ENCODE measurements around the gene NOXO1.

NOXO1 gene

DNA sequence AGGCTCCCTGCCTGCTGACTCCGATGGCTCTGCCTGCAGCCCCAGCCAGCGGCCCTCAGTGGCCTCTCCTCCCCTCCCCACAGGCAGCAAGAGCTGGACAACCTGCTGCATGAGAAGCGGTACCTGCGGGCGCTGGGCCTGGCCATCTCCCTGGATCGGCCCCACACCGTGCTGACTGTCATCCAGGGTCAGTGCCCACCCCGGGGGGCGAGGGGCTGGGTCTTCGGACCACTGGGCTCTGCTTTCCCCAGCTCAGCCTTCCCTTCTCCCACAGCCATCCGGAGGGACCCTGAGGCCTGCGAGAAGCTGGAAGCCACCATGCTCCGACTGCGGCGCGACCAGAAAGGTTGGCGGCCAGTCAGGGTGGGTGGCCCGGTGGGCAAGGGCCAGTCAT, 3.4 kb downstream of the NOXO1 start:
- no peak for DNase-seq

GRCh38 chr16:1976951-1977874, 4.1 kb downstream of the NOXO1 start:
- DNase-seq = no peak

- DNase-seq = no peak
Observed at GRCh38 chr16:1976216-1976520, 5.1 kb downstream of the NOXO1 start.

DNA sequence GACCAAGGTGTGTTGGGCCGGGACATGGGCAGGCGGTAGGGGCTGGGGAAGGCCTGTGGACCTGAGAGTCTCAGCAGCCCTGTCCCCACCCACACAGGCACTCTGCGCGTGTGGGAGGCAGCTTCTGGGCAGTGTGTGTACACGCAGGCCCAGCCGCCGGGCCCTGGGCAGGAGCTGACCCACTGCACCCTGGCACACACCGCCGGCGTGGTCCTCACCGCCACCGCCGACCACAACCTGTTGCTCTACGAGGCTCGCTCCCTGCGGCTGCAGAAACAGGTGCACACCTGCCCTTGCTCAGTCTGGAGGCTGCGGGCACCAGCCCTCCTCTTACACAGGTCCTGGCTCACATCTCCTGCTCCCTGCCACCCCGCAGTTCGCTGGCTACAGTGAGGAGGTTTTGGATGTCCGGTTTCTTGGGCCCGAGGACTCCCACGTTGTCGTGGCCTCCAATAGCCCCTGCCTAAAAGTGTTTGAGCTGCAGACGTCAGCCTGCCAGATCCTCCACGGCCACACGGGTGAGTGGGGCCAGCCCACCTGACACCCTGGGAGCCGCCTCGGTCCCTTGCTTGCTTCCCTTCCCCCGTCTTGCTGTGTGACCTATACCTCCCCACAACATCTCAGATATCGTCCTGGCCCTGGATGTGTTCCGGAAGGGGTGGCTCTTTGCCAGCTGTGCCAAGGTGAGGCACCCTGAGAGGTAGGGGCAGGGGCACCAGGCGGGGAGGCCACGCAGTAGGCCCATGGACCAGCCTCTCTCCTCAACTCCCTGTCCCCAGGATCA, 5.6 kb downstream of the NOXO1 start:
- no peak for DNase-seq

DNA sequence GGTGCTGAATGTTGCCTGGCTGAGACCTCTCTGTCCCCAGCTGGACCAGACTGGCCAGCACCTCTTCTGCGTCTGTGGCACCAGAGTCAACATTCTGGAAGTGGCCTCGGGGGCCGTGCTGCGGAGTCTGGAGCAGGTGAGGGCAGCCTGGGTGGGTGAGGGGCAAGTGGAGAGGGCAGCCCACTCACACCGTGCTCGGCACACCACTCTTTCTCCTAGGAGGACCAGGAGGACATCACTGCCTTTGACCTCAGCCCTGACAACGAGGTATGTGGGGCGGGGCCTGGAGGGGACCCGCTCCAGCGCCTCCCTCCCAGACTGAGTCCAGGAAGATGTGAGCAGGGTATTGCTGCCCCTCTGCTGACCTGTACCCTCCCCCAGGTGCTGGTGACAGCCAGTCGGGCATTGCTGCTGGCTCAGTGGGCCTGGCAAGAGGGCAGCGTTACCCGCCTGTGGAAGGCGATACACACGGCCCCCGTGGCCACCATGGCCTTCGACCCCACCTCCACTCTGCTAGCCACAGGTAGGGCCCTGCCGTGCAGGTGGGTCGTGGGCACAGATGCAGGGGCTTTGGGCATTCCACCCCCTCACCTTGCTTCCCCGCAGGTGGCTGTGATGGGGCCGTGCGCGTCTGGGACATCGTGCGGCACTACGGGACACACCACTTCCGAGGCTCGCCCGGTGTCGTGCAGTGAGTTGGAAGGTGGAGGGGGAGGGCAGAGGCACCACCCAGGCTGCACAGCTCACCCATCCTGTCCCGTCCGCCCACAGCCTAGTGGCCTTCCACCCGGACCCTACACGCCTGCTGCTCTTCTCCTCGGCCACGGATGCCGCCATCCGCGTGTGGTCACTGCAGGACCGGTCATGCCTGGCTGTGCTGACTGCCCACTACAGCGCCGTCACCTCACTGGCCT, 6.9 kb downstream of the NOXO1 start:
- DNase-seq = no peak

DNA sequence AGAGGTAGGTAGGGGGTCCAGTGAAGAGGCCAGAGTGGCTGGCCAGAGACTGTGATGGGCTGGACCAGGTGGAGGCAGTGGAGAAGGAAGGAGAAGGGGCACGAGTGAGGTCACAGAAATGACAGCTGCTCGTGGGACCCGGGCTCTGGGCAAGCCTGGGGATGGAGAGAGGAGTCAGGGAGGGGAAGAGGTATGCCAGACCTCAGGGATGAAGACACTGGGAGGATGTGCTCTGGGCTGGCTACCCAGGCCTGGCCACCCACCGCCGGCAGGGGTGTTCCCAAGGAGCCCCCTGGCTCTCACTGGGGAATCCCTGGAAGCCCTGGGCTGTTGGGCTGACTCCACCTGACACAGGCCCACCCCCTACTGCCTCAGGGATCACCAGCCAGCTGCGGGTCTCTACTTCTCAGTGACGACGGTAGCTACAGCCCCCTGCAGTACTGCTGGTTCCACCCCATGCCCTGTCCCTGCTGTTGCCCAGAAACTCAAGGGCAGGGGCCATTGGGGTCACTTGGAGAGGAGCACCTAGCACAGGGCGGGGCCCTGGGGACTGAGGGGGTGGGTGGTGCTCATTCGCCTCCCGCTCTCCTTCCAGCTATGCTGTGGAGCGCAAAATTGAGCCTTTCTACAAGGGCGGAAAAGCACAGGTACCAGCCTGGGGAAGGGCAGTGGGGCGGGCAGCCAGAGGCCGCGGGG, 7.7 kb downstream of the NOXO1 start:
- no peak for DNase-seq

DNA sequence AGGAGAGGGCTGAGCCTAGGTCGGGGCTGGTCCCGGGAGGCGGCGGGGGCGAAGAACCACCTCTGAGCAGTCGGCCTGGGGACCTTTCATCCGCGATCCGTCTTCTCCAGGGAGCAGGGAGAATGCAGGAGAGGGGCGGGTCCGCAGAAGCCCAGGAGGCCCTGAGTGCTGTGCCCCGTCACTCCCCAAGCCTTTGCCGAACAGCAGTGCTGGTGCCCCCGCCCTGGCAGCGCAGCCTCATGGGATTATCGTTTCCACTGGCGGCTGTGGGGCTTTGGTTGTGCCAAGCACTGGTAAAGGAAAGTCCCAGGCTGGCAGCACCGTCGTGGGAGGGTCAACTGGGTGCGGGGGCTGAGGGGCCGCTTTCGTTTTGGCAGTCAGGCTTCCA, 8.8 kb downstream of the NOXO1 start:
- no peak for DNase-seq

DNA sequence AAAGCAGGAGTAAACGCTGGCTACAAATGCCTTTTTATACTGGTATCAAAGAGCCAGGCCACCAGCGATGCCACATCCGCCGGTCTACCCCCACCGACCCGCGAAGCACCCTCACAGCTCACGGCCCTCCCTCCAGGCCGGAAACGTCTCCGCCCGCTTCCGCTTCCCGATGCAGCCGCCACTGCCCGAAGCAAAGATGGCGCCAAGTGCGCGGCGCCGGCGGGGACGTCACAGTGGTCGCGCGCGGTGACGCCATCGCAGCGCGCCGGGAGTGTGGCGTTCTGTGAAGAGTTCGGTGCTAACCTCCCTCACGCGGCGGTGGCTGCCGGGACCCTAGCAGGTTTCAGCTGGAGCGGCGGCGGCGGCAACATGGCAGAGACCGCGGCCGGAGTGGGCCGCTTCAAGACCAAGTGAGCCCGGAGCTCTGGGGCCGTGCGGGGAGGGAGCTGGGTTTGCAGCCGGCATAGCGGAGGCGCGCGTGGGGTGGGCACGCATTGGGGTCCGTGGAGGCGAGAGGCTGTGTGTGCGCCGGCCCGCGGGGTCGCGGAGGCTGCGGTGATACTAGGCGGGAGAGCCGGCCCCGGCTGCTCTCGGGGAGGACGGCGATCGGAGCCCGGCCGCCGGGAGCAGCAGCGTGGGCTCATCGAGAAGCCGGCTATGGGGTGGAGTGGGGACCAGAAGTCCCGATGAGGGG, 9.3 kb downstream of the NOXO1 start, which contains the start of gene TBL3:
Gene TBL3, plus strand, starts transcription at position 258 of the 694 bp plus-strand sequence. Its CDS starts 112 bp downstream, at position 370.
- peak; percentile 95 to 96 for DNase-seq

- DNase-seq = no peak
Observed at GRCh38 chr16:1968146-1968953, 12.9 kb downstream of the NOXO1 start.

DNA sequence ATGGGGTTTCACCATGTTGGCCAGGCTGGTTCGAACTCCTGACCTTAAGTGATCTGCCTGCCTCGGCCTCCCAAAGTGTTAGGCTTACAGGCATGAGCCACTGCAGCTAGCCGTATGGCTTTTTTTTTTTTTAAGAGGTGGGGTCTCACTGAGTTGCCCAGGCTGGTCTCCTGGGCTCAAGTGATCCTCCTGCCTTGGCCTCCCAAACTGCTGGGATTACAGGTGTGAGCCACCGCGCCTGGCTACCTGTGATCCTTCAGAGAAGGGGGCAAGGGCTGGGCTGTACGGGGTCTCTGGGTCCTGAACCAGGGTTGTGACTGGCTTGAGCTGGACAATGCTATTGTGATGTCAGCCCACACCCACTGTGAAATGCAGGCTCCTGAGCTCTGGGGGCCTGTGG, 14.8 kb downstream of the NOXO1 start, which contains the start of gene RNF151:
Gene RNF151, plus strand, starts transcription at position 397 of the 400 bp plus-strand sequence. CDS start 26 bp downstream, outside the sequence.
- no peak for DNase-seq

DNA sequence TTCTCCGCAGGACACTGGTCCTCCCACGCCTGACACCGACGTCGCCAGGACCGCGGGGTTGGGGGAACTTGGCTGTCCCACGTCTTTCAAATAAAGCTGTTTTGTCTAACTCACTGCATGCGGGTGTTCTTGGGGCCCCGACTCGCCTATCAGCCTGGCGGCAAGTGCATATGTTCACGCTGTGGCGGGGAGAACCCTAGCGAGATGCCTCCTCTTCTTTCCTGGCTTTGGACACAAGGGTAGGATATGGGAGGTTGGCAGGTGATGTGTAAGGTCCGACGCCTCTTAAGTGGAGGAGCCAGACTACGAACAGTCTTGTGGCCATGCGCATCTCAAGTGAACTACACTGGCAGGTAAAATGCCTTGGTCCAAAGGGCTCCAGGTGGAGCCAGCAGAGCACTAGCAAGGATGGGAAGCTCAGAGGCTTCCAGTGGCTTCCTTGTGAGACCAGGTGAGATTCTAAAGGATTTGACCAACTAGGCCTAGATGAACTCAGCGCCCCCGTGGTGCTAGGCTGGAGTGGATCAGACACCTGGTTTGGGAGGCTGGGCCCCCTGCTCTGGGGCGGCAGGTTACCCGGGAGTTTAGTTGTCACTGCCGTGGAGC, 15.8 kb downstream of the NOXO1 start:
- DNase-seq = peak; percentile 32 to 41

DNA sequence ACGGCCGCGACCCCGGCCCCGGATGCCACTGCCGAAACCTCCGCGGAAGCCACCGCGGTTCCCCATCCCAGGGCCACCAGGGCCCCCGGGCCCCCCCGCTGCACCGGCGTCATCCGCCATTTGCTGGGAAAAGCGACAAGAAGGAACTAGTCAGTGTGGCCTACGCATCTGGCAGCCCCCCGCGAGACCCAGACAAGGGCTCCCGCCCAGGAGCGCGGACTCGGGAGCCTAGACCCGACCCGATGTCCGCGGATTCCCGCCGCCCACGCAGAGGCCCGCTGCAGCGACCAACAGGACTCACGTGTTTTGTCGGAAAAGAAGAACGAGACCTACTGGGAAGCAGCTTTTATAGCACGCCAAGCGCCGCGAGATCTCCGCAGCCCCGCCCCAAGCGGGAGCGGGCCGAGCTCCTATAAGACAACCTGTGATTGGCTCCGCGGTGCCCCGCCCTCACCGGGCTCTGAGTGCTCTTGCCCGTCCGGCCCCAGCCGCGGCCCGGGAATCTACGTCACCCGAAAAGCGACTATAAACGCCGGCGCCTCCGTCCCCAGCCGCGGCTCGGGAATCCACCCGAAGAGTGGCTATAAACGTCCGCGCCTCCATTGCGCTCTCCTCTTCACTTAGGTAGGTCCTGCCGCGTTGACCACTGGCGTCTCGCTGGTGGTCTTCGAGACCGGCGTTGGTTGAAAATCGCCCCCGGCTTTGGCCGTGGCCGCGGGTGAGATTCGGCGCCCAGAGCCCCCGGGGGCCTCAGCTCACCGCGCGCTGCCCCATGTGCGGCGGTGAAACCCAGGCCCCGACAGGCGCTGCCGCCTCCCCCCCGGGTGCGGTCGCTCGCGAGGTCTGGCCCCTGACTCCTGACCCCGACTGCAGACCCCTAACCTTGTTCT, 16.5 kb downstream of the NOXO1 start, which contains the start of gene RPS2:
Gene RPS2, minus strand, starts transcription at position 321 of the 890 bp plus-strand sequence. Its CDS starts 201 bp downstream, at position 120.
- DNase-seq = peak; percentile 99

DNA sequence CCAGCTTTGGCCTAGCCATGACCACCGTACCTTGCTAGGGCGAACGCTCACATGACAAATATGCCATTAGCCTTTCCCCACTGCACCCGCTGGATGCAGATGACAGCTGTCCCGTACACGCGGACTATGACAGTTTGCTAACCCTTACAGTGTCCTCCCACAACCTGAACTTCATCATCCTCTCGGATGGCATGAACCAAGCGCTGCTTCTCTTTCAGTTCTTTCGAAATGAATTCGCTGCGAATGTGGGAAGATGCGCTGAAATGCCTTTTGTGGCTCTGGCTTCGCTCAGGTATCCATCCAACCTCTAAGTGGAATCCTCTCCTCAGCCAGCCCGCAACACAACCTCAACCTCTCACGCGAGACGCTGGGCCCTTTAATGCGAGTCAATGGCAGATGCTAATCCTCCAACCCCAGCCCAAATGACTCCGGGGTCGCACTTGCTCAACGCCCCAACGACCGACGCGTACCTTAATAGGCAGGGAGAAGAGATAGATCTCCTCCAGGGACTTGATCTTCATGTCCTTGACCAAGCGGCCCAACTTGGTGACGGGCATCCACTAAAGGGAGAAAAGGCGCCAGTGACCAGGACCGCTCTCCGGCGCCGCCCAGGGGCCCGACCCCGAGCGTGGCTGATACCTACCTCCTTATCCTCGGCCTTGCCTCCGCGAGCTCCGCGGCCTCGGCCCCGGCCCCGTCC, 17.3 kb downstream of the NOXO1 start:
- DNase-seq = peak; percentile 41 to 53

DNA sequence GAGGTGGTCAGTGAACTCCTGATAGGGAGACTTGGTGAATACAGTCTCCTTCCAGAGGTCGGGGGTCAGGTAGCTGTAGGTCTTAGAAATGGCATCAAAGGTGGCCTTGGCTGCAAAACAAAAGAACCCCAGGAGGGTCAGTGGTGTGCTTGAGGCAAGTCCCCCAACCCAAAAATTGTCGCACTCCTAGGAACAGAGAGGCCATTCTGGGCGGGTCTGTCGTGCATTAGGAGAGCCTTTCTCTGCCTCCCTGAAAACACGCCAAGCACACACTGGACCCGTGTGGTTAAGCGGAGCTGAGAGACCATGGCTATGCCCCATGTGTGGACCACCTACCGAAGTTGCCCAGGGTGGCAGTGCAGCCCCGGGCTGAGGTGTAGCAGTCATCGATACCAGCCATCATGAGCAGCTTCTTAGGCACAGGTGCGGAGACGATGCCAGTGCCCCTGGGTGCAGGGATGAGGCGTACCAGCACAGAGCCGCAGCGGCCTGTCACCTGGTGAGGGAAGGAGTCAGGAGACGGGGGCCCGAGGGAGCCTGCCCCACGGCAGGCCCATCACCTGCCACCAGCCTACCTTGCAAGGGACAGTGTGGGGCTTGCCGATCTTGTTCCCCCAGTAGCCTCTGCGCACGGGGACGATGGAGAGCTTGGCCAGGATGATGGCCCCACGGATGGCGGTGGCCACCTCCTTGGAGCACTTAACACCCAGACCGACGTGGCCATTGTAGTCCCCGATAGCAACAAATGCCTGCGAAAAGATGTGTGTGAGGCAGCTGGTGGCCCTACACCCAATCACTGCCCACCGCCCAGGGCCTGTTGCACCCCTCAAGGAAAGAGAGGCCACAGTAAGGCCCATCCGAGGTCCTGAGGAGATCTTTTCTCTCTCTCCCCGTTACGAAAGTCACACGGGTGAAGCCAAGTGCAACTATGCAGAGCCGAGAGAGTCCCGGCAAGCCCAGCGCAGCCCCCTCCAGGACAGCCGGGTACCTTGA, 18.8 kb downstream of the NOXO1 start:
- DNase-seq = peak in 1 of 2 experiments; percentile 17

- DNase-seq = peak; percentile 45 to 53
Observed at GRCh38 chr16:1961651-1962067, 19.6 kb downstream of the NOXO1 start.

GRCh38 chr16:1960665-1961630, 20.3 kb downstream of the NOXO1 start:
- DNase-seq = peak; percentile 66 to 71

All from activated CD4-positive, alpha-beta T cell treated with anti-CD3 and anti-CD28 coated beads, Interleukin-2, amount 50 U/mL, for 48 hours (primary cell).